Frontal cortex (tissue), 4 donors: ENCODE measurements around the gene AMFR. TPM values are rescaled to one million over a fixed set of nuclear protein-coding genes. Genes with fewer than 3 reads are reported as not detected.

Source experiments
- DNase-seq, 2 donors: peaks; one replicate each; pipeline ENCODE4 v3.0.0; 2012; ENCODE audit warnings: low spot score in 2 of 2
- FAIRE-seq: peaks from 2 replicates; lab custom pipeline; 2012; peaks lifted over from hg19 to GRCh38; lab: Jason Lieb, UNC
- total RNA-seq: library from RNA; depleted of rRNA; stranded (reverse); fragments of >200 nt; gene quantifications from one replicate; pipeline ENCODE4 v1.2.3, GENCODE V29; 2014
- donor health status: control.
- donor health status: control.
- donor health status: control.

Gene AMFR
- total RNA-seq, result 336 TPM

DNA sequence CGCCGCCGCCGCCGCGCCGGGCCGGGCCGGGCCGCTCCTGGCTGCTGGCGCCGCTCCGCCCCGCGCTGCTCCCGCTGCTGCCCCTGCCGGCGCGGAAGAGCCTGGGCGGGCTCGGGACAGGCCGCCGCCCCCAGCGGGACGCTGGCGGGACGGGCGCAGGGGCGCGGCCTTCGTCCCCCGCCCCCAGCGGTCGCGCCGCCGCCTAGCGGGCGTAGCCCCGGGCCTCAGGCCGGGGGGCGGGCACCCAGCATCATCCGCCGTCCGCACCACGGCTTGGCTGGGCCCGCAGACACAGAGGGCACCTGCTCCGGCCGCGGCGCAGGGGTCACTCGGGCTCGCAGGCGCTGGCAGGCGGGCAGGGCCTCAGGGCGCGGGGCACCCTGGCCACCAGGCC is at the start of gene AMFR:
Gene AMFR, minus strand, starts transcription at position 107 of the 394 bp plus-strand sequence. CDS start 218 bp downstream, outside the sequence.
- FAIRE-seq (no peak), DNase-seq (peak; percentile 88 to 92)

GRCh38 chr16:56470666-56471065 is 45.3 kb upstream of the AMFR start:
- DNase-seq (no peak), FAIRE-seq (no peak)

- FAIRE-seq, result no peak
Observed at GRCh38 chr16:56470232-56470631, 44.9 kb upstream of the AMFR start.

DNA sequence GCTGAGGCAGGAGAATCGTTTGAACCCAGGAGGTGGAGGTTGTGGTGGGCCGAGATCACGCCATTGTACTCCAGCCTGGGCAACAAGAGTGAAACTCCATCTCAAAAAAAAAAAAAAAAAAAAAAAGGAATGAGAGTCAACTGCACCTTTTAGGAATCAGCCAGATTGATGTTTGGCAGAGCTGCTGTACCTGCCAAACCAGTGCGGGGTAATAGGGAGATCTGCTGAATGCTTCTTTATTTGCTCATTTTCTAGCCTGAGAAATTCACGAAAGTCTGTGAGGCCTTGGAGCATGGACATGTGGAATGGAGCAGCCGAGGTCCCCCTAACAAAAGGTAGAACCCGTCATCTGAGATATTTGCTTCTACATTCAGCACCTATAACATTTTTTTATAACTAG is 44.4 kb upstream of the AMFR start:
- no peak for DNase-seq
- no peak for FAIRE-seq

More at GRCh38 chr16:56470232-56470631, 44.9 kb upstream of the AMFR start:
- no peak for DNase-seq

DNA sequence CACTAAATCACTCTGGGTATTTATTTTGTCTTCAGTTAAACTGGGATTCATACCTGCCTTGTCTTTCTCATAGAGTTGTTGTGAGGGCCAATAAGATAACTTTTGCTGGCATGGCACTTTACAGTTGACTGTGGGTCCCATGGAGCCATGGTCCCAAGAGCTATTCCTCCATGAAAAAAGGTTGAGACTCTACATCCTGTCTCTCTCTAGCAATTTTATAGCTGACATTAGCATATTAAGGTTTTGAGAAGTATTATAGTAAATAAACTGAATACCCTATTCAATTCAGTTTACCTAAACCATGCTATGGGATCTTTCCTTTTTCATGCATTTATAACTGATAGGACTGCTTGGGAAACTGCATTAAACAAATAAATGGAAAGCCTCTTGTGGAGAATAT is 43.5 kb upstream of the AMFR start:
- FAIRE-seq (no peak), DNase-seq (no peak)

DNA sequence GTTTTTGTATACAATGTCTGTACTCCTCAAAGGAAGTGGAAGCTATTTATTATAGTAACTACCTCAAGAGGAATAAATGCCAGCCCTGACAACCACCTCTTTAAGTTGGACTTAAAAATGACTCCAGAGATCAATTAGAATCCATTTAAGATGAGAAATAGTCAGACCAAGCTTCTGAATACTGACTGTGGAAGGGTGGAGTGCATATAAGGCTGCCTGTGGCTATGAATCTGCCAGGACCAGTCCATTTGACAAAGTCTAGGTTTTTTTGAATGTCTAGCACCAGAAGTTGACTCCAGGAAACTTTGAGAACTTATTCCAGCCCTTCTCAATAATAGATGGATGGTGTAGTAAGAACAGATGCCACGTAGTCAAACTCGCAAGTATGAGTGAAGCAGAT is 41.0 kb upstream of the AMFR start:
- FAIRE-seq (no peak), DNase-seq (no peak)

- DNase-seq (no peak), FAIRE-seq (no peak)
Observed at GRCh38 chr16:56463153-56463552, 37.8 kb upstream of the AMFR start.

DNA sequence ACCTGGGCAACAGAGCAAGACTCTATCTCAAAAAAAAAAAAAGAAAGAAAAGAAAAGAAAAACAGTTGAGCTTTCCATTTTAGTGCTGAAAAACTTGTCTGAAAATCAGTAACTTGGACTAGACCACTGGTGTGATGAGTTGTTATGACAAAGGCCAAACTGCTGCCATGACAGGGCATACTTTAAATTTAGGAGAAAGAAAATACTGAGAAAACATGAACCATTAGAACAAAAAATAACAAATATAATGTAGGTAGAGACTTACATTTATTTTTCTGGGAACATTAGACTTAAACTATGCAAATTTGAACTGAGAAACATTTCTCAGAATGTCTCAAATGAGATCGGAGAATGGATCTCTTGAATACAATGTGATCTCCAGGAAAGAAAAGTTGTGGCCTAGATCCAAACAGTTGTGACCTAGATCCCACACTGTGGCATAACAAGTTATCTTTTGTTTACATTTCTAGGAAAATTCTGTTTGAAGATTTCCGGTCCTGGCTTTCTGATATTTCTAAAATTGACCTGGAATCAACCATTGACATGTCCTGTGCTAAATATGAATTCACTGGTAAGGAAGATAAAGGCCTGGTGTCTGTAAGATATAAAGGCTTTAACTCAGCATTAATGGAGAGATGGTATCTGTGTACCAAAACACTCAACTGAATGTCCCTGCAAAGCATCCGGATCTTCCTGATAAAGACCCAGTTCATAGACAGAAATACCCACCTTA is 36.9 kb upstream of the AMFR start:
- DNase-seq, result no peak
- FAIRE-seq, result no peak

GRCh38 chr16:56460101-56460500 is 34.8 kb upstream of the AMFR start:
- FAIRE-seq, result no peak
- DNase-seq, result no peak

DNA sequence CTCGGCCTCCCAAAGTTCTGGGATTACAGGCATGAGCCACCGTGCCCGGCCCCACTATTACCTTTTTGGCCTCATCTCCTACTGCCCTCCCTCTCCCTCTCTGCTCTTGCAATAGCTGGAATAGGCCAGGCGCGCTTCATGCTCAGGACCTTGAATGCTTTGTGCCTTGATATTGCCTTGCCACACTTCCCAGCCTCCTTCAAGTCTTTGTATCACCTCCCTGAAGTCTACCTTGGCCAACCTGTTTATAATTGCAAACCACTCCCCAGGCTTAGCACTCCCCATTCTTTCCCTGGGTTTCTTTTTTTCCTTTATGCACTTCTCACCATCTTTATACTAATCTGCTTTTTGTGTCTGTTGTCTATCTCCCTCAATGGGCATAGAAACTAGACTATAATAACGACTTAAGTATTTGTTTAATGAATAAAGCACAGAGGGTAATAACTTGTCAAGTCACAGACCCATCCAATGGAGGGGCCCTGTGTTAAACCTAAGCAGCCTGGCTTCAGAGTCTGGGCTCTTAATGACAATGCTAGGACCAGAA is 32.7 kb upstream of the AMFR start:
- no peak for FAIRE-seq
- DNase-seq, result no peak

GRCh38 chr16:56451753-56452689 is 26.7 kb upstream of the AMFR start:
- FAIRE-seq (no peak), DNase-seq (peak in 1 of 2 donors; percentile 22)

- peak; percentile 91 for FAIRE-seq
- peak; percentile 86 to 99 for DNase-seq
Observed at GRCh38 chr16:56450986-56451752, 25.8 kb upstream of the AMFR start, which contains the start of the genes NUDT21 and OGFOD1. Gene NUDT21, minus strand, starts transcription at chr16:56451332. Its CDS starts 130 bp downstream, at chr16:56451202. Gene OGFOD1, plus strand, starts transcription at chr16:56451554. Its CDS starts 59 bp downstream, at chr16:56451613.

GRCh38 chr16:56450275-56450985 is 25.1 kb upstream of the AMFR start:
- no peak for DNase-seq
- no peak for FAIRE-seq

DNA sequence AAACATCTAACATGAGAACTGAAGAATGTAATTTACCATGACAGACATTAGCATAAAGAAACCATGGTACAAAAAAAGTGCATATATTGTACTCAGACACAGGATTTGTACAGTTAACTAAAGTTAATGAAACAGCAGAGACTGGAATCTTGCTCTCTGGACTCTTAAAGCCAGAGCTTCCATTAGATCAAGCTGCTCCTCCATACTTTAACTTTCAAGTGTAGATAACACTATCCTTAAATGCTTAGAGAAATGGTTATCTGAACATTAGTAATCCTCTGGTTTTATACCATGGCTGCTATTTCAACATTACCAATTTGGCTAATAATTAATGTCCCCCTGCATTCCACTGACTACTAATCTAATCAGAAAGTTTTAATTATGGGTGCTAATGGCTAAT is 22.7 kb upstream of the AMFR start:
- FAIRE-seq, result no peak

GRCh38 chr16:56447286-56447685 is 21.9 kb upstream of the AMFR start:
- FAIRE-seq, result no peak
- DNase-seq, result no peak

More for the DNA sequence above, 22.7 kb upstream of the AMFR start:
- no peak for DNase-seq

- no peak for FAIRE-seq
- DNase-seq, result no peak
Observed at GRCh38 chr16:56438038-56438437, 12.7 kb upstream of the AMFR start.

DNA sequence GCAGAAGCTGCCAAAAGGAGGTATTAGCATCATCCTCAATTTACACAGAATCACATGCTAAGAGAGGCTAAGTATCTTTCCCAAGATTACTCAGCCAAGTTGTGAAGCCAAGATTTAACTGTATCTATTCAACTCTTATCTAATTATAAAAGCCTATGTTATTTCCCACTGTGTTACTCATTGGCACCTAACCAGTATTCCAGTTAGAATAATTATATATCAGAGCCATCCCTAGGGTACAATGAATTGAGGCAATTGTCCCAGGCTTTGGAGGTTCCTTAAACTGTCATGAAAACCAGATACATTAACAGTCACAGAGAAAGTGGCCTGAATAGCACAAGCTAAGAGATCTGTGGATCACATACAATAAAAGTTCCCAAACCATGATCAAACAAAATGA is 10.9 kb upstream of the AMFR start:
- DNase-seq (no peak), FAIRE-seq (no peak)

DNA sequence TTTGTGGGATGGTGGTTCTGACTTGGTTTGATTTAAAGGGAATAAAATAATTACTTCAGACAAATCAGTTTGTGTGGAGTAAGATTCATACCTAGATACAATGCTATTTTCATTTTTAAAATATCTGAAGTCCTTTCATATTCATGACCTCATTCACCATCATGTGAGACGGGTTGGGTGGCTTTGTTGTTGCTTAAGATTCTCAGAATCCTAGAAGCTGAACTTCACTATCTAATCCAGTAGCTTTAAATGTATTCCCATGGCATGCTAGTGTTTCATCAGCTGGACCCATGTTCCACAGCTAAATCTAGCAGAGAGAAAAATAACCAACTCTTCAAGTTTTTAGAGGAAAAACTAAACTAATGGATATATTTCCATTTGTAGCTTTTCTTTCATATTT is 2.7 kb upstream of the AMFR start:
- FAIRE-seq (no peak), DNase-seq (no peak)

GRCh38 chr16:56426585-56426984 is 1.2 kb upstream of the AMFR start:
- DNase-seq (no peak), FAIRE-seq (no peak)
